Testis (tissue), 2 donors: Measurements from ENCODE around the gene CSTF3.

Source experiments
- CTCF ChIP-seq, 3 experiments: fragments of 450-650 bp in 2 of 3; fragments of 200-600 bp in 1 of 3; sonication (generic) in 1 of 3; IDR thresholded peaks; one replicate each; pipeline ENCODE4 v1.5.1; 2016 to 2019; ENCODE audit warnings: antibody characterized with exemption in 3 of 3, mild to moderate bottlenecking in 2 of 3, moderate library complexity in 1 of 3
- POLR2A ChIP-seq: fragments of 450-650 bp; IDR thresholded peaks from one replicate; pipeline ENCODE4 v1.6.1; 2017; ENCODE audit warnings: antibody characterized with exemption, mild to moderate bottlenecking, moderate library complexity

GRCh38 chr11:33135768-33136443 lies 25.4 kb downstream of the CSTF3 start:
- TF ChIP-seq CTCF (IDR thresholded peaks at IDR 0.05), result no peak
- no peak for TF ChIP-seq POLR2A
